ENCODE results near the gene RAB1A. TPM values are rescaled to one million over a fixed set of nuclear protein-coding genes. Genes with fewer than 3 reads are reported as not detected.

RAB1A gene
- total and polyA plus RNA-seq, 9 of the 15 experiments (the other 6 are each of a cell fraction or from before 2014, with no cell fraction given): 43.8 to 163 (median 67.7) TPM

- H3K36me3 ChIP-seq (ENCODE audit: control insufficient read depth, insufficient read depth, low read length): no peaks in the 10 kb centered on the region
- 37% methylated on average over 2 of the region's 2 CpGs for WGBS (ENCODE audit: insufficient coverage, low coverage, missing lambda C conversion rate)
- H4K20me1 ChIP-seq (replicated peaks; ENCODE audit: control insufficient read depth, insufficient read depth, low read length): no peaks in the 10 kb centered on the region
- no peaks in the 10 kb centered on the region for H3K9me1 ChIP-seq (ENCODE audit: control insufficient read depth, insufficient read depth, low read length)
- no peak for DNase-seq (ENCODE audit: extremely low read depth in 1 of 4, low spot score in 3 of 4)
- CTCF ChIA-PET (ENCODE audit: low intra/inter-chr PET ratio): no interaction called here
- no peak overlapping the region for H2AFZ ChIP-seq (ENCODE audit: low read depth, low read length)
- no peaks in the 10 kb centered on the region for H3K27me3 ChIP-seq (ENCODE audit: control insufficient read depth in 2 of 2, insufficient read depth in 2 of 2, low read length in 2 of 2)
- peaks cover 7% of the 10 kb centered on the region for H3K9me3 ChIP-seq (replicated peaks; ENCODE audit: control insufficient read depth, insufficient read depth, low read depth, low read length)
- H3K79me2 ChIP-seq (ENCODE audit: control insufficient read depth, insufficient read depth, low read length): no peaks in the 10 kb centered on the region
- intact Hi-C loops (cut with micrococcal nuclease) (no loop called here), in situ Hi-C loops (cut with MboI) (loop anchor here (5.0 kb wide), 1 partner anchor 126 kb away; no protein-coding TSS in a partner anchor)
- no TSS peak for BruUV-seq (replicated peaks)
- no peak overlapping the region for H3K27ac ChIP-seq (ENCODE audit: extremely low read depth, low read depth, low read length)
- H3K4me3 ChIP-seq: no peak overlapping the region
- H3K9ac ChIP-seq (ENCODE audit: insufficient read depth in 1 of 2, low read depth in 2 of 2, low read length in 2 of 2): no peak overlapping the region
- TF ChIP-seq VEZF1 (CRISPR knock-in tag; IDR thresholded peaks at IDR 0.05): no peak
- no peak for TF ChIP-seq BHLHE40 (IDR thresholded peaks at IDR 0.05; ENCODE audit: low read length)
- no peak for TF ChIP-seq NELFE (IDR thresholded peaks at IDR 0.05; ENCODE audit: insufficient read depth, insufficient read length)
- TF ChIP-seq HOXB6 (CRISPR knock-in tag; IDR thresholded peaks at IDR 0.05; ENCODE audit: borderline replicate concordance): no peak
- no peak for TF ChIP-seq FOS (IDR thresholded peaks at IDR 0.05; ENCODE audit: extremely low read depth, insufficient read length)
- H3K4me2 ChIP-seq (ENCODE audit: insufficient read depth, low read length): no peak overlapping the region
- POLR2A ChIA-PET: interaction anchor here (0.5 to 1.6 kb wide), 5 partner anchors 12 to 531 kb away, joined by 3 to 5 read pairs (median 3); no protein-coding TSS in a partner anchor
- no peak for FAIRE-seq
- H3K4me1 ChIP-seq (replicated peaks in 1 of 2; ENCODE audit: control insufficient read depth in 2 of 2, insufficient read depth in 2 of 2, low read length in 2 of 2): peaks cover 2 to 4% of the 10 kb centered on the region in 2 experiments; a peak in 2 of 5 replicates
- no peak for ATAC-seq
These were observed 86.9 kb downstream of the RAB1A start for GRCh38 chr2:65043001-65043400.

All from K562 (cell line).